Middle frontal gyrus (tissue), 1 donor: ENCODE results near the gene S1PR3.

ENCODE experiments used
- DNase-seq: peaks from one replicate; pipeline ENCODE4 v3.0.0-alpha.2; 2015; ENCODE audit warnings: low spot score; ENCODE audit errors: extremely low spot score

S1PR3 gene

GRCh38 chr9:89008055-89008743 is 16.9 kb downstream of the S1PR3 start:
- DNase-seq = no peak

DNA sequence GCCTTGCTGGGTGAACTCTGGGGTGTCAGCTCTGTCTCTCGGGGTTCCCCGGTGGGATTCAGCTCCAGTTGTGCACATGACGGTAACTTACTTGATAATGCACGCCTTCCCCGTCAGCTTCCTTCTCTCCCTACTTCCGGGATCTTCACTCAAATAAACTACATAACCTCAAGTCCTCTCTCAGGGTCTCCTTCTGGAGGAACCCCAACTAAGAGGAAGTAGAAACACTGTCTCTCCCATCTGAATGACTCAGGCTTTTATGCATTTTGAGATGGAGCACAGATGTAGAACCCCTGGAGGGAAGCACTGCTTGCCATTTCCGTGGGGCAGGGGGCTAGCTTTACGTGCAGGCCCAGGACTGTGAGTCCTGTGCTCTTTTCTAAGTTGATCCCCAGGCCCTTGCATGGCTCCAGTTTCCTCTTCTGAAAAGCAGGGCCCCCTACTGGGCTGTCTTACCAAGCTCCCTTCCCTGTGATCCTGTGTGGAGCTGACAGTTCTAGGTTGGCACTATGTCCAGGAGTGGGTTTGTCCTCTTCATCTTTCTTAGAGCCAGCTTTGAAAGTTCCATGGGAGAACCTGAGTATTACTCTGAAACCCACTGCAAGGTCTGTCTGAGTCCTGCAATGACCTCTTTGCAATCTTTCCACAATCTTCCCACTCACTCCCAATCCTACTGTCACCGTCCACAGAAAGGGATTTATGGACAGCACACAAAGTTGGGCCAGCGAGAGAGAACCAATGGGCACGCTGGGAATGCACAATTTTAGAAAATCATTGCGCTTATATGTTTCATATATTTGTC is 17.7 kb downstream of the S1PR3 start:
- DNase-seq = no peak

DNA sequence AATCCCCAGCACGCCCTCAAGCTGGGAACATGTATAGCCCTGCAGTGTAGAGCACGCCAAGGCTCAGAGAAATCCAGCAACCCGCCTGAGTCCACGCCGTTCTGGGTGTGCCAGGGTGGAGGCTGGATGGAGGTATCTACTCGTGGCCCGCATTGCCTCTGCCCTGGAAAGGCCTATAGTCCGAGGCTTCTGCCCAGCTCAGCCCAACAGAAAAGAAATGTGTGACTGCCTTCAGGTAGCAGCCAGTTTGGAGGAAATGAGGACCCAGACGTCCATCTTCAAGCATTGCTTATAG is 18.2 kb downstream of the S1PR3 start:
- no peak for DNase-seq

DNA sequence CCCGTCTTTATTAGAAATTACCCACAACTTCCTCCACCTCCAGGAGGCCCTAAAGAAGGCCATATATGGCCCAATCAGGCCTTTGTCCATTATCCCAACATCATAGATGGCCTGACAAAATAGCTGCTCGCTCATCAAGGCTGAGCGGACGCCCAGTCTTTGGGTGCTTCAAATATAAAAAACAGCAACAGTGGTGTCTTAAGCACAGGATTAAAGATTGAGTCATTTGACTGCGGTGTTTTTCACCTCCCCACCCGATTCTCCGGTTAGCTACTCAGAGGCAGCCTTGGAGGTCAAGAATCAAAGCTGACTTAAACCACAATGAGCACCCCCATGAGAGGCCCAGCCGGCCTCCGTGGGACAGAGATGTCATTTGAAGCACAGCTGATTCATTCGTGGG is 18.8 kb downstream of the S1PR3 start:
- DNase-seq = no peak

- DNase-seq = no peak
These were observed 19.4 kb downstream of the S1PR3 start for GRCh38 chr9:89010526-89011111.

DNA sequence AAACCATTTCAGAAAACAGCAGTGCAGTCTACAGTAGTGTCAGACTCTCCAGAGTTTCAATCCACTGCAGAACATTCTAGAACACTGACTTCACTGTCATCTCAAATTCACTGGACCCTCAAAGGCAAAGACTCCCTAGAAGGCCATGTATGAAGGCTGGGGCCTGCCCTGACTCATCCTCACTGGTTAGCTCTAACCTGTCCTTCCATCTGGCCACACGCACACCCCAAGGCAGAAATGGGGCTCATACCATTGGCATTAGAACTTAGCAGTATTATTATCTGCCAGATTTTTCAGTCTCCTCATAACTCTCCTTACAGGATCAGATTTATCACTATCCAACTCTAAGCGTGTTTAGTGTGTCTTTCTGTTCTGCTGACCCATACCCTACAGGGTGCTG is 20.4 kb downstream of the S1PR3 start:
- no peak for DNase-seq

GRCh38 chr9:89012294-89013042 is 21.2 kb downstream of the S1PR3 start:
- no peak for DNase-seq

- DNase-seq = no peak
These were observed 22.4 kb downstream of the S1PR3 start for GRCh38 chr9:89013660-89014059.

DNA sequence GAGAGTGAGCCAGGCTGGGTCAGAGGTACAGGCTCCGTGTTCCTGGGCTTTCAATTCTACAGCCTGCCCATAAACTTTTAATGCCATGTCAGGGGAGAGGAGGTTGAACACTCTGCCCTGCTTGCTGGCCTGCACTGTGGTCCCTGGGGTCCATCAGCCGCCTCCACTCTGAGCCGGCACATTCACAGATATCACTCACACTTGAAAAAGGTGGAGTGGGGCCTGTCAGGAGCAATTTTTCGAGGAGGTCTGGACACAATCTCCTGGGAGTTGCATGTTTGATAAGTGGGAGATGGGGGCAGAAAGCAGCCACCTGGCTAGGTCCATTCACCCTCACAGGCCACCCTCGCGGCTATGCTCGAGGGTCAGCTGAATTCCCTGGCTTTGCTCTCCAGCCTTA is 22.9 kb downstream of the S1PR3 start:
- no peak for DNase-seq

- DNase-seq = no peak
These were observed 24.1 kb downstream of the S1PR3 start for GRCh38 chr9:89015336-89015735.

DNA sequence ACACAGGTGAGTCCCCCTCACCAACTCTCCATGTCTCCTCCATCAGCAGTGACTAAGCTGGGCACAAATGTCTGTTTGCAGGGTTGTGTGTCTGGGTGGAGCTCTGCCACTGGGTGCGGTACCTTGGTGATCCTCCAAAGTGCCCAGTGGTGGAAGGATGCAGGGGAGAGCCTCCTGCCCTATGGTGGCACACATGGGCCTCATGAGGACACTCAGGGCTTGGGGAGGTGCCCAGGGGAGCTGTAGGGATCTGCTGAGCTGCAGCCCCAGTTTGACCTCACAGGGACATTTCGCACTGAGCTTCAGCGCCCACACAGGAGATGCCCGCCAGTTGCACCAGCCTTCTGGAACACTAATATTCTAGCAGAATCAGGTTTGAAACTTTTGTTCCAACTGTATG is 29.5 kb downstream of the S1PR3 start:
- DNase-seq = no peak

DNA sequence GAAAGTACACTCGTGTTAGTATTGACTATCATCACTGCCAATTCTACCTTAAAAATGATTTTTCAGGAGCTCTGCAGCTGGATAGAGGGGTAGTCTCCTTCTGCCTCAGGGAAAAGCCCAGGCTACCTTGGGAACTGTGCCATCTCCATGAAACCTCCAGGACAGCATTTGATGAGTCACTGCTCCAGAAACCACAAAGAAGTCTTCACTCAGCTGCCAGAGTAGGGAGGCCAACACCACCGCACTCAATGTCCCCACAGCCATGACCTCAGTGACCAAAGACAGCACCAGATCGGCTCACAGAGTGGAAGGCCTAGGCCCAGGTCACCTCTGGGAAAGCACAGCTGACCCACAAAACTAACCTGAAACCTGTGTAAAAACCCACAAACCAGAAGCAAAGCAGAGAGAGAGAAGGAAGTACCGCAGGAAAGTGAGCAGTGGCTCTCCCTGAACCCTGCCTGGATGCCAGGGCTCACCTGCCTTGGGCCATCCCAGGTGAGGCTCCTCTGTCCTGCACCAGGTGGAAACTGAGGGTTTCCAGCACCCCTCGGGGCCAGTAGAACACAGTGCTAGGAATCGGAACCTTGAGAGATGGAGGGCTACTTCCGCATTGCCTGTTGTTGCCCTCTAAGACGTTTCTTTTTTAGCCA is 30.0 kb downstream of the S1PR3 start:
- no peak for DNase-seq

GRCh38 chr9:89022001-89022759 is 30.9 kb downstream of the S1PR3 start:
- DNase-seq = no peak

GRCh38 chr9:89022902-89023301 is 31.6 kb downstream of the S1PR3 start:
- no peak for DNase-seq

- no peak for DNase-seq
These were observed 32.5 kb downstream of the S1PR3 start for GRCh38 chr9:89023740-89024139.

GRCh38 chr9:89024727-89025126 is 33.5 kb downstream of the S1PR3 start:
- no peak for DNase-seq

DNA sequence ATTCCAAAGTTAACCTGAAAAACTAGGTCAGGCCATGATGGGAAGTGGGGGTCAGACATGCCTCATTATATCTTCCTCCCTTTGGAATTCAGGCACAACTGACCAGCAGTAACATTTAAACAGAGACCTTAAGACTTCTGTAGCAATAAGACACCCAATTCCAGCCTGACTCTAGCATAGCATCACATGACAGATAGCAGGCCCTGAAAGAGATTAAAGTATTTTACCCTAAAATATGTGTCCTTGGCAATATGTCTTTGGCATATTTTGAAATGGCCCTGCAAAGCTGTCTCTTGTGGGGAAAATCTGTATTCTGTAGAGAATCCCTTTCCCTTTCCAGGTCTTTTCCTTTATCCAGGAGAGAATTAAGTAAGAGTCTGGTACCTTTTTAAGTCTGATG is 34.3 kb downstream of the S1PR3 start:
- no peak for DNase-seq

DNA sequence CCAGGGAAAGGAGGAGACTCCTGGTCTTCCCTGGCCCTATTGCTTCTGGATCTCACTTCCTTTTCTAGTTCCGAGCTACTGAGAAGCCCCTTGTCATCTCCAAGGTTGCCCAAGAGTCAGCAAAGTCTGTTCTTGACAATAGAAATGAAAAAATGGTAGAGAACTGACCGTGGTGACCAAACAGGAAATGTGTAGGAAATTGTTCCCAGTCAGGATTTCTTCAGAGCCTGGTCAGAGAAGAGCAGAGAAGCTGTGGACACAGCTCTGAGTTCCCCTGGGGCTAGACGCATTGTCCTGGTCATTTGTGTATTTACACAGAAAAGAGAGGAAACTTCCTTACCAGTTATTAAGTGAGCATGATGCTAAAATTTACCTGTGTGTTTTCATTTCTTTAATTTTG is 35.6 kb downstream of the S1PR3 start:
- DNase-seq = no peak

DNA sequence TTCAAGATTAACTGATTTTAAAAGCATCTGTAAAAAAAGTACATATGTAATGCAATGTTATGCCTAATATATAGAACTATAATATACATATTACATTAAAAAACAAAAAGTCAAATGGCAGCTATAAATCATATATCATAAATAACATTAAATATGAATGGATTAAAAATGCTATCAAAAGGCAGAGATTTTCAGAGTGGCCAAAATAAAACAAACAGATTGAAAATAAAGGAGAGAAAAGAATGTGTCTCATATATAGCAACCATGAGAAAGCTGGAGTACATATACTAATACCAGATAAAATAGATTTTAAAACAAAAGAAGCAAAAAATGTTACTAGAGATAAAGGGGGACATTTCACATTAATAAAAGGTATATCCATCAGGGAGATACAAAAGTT is 38.5 kb downstream of the S1PR3 start:
- DNase-seq = no peak

DNA sequence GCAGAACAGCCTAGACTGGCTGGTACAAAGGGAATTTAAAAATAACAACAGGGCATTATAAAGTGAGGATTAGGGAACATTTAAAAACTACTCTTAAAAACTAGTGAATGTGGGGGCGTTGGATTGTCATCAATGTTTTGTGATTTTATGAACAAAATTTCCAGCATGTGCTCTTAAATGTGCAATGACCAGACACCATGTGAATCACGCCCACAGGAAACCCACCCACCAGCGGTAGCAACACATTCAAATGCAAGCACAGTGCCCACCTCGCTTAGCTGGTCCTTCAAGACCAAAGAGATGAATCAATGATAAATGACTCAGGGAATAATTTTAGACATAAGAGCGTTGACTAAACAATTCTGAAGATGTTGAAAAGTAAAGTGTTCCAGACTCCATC is 40.9 kb downstream of the S1PR3 start:
- DNase-seq = no peak

DNA sequence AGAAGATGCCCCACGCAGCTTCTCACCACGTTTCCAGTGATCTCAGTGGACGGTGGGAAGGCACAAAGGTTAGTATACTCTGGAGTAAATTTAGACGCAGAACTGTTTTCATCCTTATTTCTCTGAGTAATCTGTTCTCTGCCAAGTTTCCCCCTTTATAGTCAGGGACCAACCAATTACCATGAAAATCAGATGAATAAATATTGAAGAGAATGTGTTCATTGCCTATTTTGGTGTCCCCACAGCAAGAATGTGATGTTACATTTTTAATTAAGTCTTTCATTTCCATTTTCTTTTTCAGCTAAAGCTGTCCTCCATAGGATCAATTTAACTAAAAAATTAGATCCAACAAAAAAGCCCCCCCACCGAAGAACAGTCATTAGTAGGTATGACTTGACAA is 41.4 kb downstream of the S1PR3 start:
- no peak for DNase-seq
